ENCODE data around the gene TET1.
"Not testable (repeated sequence)": the region's sequence is repeated elsewhere in the genome, so short reads cannot be mapped to it uniquely, and the experiment has no call there.

The TET1 gene

GRCh38 chr10:68560186-68560942, at the start of gene TET1:
Gene TET1, plus strand, starts transcription at chr10:68560337. Its CDS starts 12,002 bp downstream, at chr10:68572339.
- Mint-ChIP-seq H3K27me3 (ENCODE audit: low read depth, poor library complexity) (peaks cover 12% of the 10 kb centered on the region), H3K27ac (peak within 1 kb of the TSS; percentile 86), H3K4me3 (peak within 1 kb of the TSS; percentile 92), H3K4me1 (peaks cover 40% of the 10 kb centered on the region), H3K36me3 (ENCODE audit: low read depth) (peaks cover 16% of the 10 kb centered on the region), H3K9me3 (no peaks in the 10 kb centered on the region)
- TF ChIP-seq, protein P1, sequence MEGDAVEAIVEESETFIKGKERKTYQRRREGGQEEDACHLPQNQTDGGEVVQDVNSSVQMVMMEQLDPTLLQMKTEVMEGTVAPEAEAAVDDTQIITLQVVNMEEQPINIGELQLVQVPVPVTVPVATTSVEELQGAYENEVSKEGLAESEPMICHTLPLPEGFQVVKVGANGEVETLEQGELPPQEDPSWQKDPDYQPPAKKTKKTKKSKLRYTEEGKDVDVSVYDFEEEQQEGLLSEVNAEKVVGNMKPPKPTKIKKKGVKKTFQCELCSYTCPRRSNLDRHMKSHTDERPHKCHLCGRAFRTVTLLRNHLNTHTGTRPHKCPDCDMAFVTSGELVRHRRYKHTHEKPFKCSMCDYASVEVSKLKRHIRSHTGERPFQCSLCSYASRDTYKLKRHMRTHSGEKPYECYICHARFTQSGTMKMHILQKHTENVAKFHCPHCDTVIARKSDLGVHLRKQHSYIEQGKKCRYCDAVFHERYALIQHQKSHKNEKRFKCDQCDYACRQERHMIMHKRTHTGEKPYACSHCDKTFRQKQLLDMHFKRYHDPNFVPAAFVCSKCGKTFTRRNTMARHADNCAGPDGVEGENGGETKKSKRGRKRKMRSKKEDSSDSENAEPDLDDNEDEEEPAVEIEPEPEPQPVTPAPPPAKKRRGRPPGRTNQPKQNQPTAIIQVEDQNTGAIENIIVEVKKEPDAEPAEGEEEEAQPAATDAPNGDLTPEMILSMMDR (IDR thresholded peaks at IDR 0.05) = no peak
- peak; percentile 87 for DNase-seq

DNA sequence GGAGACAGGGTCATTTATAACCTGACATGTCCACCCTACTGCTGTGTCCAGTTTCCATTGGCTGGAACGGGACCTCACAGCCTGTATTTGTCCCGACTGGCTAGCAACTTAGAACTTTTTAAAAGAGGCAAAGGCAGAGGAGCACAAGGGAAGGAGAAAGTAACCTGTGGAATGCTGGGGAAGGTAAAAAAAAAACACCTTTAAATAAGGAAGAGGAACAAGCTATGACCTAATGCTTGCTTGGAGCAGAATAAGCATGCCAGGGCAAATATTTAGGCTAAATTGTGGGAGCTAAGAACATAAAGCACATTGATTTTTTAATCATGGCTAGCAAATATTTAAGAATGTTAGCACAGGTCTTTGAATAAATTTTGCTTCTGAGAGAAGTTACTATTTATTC, 43.9 kb upstream of the TET1 start:
- H3K9me3 Mint-ChIP-seq; H3K4me3 Mint-ChIP-seq; H3K4me1 Mint-ChIP-seq; H3K27me3 Mint-ChIP-seq (ENCODE audit: low read depth, poor library complexity); DNase-seq; H3K36me3 Mint-ChIP-seq (ENCODE audit: low read depth): not testable (repeated sequence)
- H3K27ac Mint-ChIP-seq = peak overlapping the region; percentile 92

DNA sequence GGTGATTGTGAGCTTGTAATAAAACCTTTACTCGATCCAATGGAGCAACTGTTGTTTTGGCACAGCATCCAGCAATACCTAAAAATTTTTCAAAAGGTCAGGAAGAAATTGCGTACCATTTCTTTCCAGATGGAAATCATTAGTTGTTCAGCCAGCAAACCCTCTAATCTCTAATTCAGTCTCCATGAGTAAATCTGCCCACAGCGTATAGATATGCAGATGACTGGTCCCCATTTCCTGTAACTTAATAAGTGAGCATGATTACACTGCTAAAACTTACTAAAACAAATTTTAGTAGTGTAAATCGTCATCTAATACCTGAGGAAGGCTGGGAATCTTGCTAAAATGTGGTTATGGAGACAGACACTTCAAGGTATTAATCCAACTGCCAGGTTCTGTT, 43.4 kb upstream of the TET1 start:
- Mint-ChIP-seq H3K4me3 (no peak overlapping the region), H3K36me3 (ENCODE audit: low read depth) (peaks cover 4% of the 10 kb centered on the region), H3K27me3 (ENCODE audit: low read depth, poor library complexity) (peaks cover 2% of the 10 kb centered on the region), H3K9me3 (no peaks in the 10 kb centered on the region), H3K4me1 (no peaks in the 10 kb centered on the region), H3K27ac (no peak overlapping the region)
- no peak for DNase-seq
- TF ChIP-seq, protein P1 (IDR thresholded peaks at IDR 0.05) = no peak

DNA sequence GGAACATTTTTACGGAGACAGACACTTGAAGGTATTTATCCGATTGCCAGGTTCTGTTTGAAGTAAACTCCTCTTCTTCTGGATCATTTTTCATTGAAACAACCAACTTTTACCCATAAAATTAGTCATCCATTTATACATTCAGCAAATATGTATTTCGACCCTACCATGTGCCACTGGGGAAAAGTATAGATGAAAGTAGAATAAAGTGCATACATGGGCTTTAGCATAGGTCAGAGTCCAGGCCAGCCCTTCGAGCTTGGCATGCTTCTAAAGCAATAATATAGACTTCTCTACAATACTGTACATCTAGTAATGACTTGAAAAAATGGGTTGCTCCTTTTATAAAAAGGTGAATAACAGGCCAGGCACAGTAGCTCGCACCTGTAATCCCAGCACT, 42.9 kb upstream of the TET1 start:
- Mint-ChIP-seq H3K27me3 (ENCODE audit: low read depth, poor library complexity) (no peaks in the 10 kb centered on the region), H3K36me3 (ENCODE audit: low read depth) (peaks cover 8% of the 10 kb centered on the region), H3K4me3 (no peak overlapping the region), H3K27ac (no peak overlapping the region), H3K4me1 (no peaks in the 10 kb centered on the region), H3K9me3 (no peaks in the 10 kb centered on the region)
- DNase-seq = no peak
- TF ChIP-seq, protein P1 (IDR thresholded peaks at IDR 0.05) = no peak

- not testable (repeated sequence) for H3K36me3 Mint-ChIP-seq (ENCODE audit: low read depth); H3K27ac Mint-ChIP-seq; H3K4me3 Mint-ChIP-seq; H3K27me3 Mint-ChIP-seq (ENCODE audit: low read depth, poor library complexity); DNase-seq; H3K4me1 Mint-ChIP-seq; H3K9me3 Mint-ChIP-seq
Observed at GRCh38 chr10:68518609-68519008, 41.5 kb upstream of the TET1 start.

DNA sequence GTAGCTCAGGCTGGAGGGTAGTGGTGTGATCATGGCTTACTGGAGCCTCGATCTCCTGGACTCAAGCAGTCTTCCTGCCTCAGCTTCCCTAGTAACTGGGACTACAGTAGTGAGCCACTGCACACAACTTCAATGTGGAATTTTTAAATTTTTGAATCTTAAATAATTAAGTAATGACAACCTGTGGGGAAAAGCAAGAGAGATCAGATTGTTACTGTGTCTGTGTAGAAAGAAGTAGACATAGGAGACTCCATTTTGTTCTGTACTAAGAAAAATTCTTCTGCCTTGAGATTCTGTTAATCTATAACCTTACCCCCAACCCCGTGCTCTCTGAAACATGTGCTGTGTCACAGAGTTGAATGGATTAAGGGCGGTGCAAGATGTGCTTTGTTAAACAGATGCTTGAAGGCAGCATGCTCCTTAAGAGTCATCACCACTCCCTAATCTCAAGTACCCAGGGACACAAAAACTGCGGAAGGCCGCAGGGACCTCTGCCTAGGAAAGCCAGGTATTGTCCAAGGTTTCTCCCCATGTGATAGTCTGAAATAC, 34.6 kb upstream of the TET1 start:
- not testable (repeated sequence) for H3K9me3 Mint-ChIP-seq; DNase-seq; H3K4me1 Mint-ChIP-seq; H3K36me3 Mint-ChIP-seq (ENCODE audit: low read depth); H3K27ac Mint-ChIP-seq; H3K27me3 Mint-ChIP-seq (ENCODE audit: low read depth, poor library complexity)
- H3K4me3 Mint-ChIP-seq = peak overlapping the region; percentile 47

DNA sequence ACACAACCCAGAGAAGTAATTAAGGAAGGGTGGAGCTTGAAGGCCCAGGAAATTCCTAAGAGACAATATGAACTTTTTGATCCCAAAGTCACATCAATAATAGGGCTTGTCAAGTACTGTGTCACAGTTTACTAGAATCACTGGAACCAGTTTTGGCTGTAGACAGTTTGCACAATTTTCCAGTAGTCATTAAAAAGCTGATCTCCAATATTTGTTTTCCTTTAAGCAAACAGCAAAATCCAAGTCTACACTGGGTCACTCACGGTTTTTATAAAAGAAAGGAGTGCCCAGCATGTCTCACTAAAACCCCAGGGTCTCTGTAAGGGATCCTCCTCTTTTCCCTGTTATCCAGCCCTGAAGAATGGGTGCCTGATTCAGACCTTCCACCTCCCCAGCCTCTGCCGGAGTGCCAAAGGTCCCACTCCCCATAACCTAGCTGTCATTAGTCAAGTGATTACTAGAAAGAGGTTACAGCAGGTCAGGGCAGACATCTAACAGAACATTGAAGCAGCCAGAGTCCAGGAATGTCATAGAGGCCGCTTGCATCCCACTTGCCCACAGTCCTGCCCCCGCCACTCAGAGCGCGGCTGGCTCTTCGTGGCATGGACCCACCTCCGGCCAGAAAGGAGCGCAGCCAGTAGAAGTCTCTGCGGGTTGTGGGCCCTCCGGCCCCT, 33.4 kb upstream of the TET1 start:
- TF ChIP-seq, protein P1 (IDR thresholded peaks at IDR 0.05) = no peak
- H3K9me3 Mint-ChIP-seq = no peaks in the 10 kb centered on the region
- H3K4me3 Mint-ChIP-seq = peak overlapping the region; percentile 97
- H3K4me1 Mint-ChIP-seq = peaks cover 7% of the 10 kb centered on the region
- no peak for DNase-seq
- peaks cover 5% of the 10 kb centered on the region for H3K36me3 Mint-ChIP-seq (ENCODE audit: low read depth)
- H3K27me3 Mint-ChIP-seq (ENCODE audit: low read depth, poor library complexity) = no peaks in the 10 kb centered on the region
- H3K27ac Mint-ChIP-seq = peak overlapping the region; percentile 96
